Testis (tissue), 2 donors: ENCODE data around the gene RTF2.

ENCODE experiments used
- POLR2A ChIP-seq: fragments of 450-650 bp; IDR thresholded peaks from one replicate; pipeline ENCODE4 v1.6.1; 2017; ENCODE audit warnings: antibody characterized with exemption, mild to moderate bottlenecking, moderate library complexity
- TF ChIP-seq, protein P1 (sequence below), 3 experiments: fragments of 450-650 bp in 2 of 3; fragments of 200-600 bp in 1 of 3; sonication (generic) in 1 of 3; IDR thresholded peaks; one replicate each; pipeline ENCODE4 v1.5.1; 2016 to 2019; ENCODE audit warnings: antibody characterized with exemption in 3 of 3, mild to moderate bottlenecking in 2 of 3, moderate library complexity in 1 of 3

DNA sequence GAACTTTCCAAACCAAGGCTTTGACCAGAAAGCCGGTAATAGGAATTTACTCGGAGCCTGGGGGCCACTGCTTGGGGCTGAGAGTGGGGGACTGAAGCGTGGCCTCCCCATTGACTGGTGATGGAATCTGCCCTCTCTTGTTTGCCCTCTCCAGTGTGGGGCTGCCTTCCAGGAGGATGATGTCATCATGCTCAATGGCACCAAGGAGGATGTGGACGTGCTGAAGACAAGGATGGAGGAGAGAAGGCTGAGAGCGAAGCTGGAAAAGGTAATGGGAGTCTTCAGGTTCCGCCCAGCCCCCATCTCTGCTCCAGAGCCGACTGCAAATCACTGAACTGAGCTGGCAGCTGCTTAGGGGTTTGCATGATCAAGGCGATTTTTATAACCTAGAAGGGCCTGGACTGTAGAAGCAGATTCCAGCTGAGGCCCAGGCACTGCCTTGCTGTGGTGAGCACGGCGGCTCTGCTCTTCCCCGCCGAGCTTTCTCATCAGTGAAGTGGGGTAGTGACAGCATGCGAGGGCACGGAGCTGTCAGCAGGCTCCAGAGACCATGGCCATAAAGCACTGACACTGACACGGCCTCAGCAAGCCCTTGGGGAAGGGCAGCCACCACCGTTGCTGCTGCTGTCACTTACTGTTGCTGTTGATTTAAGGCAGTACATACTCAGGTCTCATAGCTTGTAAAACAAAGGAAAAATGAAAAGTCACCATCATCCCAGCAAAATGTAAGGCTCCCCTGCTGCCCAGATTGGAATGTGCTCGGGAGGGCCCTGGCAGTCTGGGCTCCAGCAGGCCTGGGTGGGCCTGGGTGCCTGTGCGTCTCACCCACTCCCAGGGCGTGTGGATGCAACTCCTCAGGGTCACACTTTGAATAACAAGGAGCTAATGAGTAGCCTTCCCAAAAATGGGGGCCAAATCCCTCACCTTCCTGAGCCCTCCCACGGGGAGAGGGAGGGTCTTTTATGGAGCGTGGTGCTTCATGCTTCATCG, 45.0 kb downstream of the RTF2 start:
- TF ChIP-seq, protein P1, sequence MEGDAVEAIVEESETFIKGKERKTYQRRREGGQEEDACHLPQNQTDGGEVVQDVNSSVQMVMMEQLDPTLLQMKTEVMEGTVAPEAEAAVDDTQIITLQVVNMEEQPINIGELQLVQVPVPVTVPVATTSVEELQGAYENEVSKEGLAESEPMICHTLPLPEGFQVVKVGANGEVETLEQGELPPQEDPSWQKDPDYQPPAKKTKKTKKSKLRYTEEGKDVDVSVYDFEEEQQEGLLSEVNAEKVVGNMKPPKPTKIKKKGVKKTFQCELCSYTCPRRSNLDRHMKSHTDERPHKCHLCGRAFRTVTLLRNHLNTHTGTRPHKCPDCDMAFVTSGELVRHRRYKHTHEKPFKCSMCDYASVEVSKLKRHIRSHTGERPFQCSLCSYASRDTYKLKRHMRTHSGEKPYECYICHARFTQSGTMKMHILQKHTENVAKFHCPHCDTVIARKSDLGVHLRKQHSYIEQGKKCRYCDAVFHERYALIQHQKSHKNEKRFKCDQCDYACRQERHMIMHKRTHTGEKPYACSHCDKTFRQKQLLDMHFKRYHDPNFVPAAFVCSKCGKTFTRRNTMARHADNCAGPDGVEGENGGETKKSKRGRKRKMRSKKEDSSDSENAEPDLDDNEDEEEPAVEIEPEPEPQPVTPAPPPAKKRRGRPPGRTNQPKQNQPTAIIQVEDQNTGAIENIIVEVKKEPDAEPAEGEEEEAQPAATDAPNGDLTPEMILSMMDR (IDR thresholded peaks at IDR 0.05): no peak
- TF ChIP-seq POLR2A: no peak
